ENCODE data around the gene OXSR1.
"Not testable (repeated sequence)": the region's sequence is repeated elsewhere in the genome, so short reads cannot be mapped to it uniquely, and the experiment has no call there.

Gene OXSR1

DNA sequence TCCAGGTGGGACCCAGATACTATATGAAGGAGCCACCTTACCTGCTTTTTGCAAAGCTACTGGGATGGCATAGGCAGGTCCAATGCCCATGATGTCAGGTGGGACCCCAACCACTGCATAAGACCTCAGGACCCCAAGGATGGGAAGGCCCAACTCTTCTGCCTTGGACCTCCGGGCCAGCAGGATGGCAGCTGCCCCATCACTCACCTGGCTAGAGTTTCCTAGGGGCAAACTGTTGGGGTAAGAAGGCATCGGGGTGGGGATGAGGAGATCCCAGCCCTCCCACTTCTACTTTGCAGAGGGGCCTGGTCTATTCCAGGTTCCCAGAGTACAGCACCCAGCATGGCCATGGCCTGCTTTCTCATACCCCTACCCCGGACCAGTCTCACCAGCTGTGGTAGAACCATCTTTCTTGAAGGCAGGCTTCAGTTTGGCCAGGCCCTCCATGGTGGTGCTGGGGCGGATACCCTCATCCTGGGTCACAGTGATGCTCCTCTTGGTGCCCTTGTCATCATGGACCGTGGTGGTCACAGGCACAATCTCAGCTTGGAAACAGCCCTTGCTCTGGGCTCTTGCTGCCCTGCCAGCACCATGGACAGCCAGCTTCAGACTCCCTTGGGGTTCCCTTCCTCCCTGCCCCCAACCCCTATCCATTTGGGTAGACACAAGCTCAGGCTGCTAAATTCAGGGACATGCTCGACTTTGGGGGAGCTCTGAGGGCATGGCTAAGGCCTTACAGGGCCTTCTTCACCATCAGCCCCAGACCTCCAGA is 39.0 kb upstream of the OXSR1 start:
- TF ChIP-seq POLR2A (IDR thresholded peaks at IDR 0.05; ENCODE audit: low read depth, low read length) = no peak
- no peak for TF ChIP-seq POLR2AphosphoS5 (IDR thresholded peaks at IDR 0.05; ENCODE audit: low read depth, low read length)
- no peak for TF ChIP-seq POU2F2 (IDR thresholded peaks at IDR 0.05; ENCODE audit: low read depth, low read length)
- TF ChIP-seq PAX5 (IDR thresholded peaks at IDR 0.05; ENCODE audit: insufficient read depth, low read length, severe bottlenecking) = no peak
- TF ChIP-seq SPI1 (IDR thresholded peaks at IDR 0.05; ENCODE audit: low read depth, low read length) = no peak
- no peak for TF ChIP-seq TAF1 (IDR thresholded peaks at IDR 0.05; ENCODE audit: low read depth, low read length)
- DNase-seq (ENCODE audit: insufficient read length, low spot score) = no peak
- FAIRE-seq = no peak

DNA sequence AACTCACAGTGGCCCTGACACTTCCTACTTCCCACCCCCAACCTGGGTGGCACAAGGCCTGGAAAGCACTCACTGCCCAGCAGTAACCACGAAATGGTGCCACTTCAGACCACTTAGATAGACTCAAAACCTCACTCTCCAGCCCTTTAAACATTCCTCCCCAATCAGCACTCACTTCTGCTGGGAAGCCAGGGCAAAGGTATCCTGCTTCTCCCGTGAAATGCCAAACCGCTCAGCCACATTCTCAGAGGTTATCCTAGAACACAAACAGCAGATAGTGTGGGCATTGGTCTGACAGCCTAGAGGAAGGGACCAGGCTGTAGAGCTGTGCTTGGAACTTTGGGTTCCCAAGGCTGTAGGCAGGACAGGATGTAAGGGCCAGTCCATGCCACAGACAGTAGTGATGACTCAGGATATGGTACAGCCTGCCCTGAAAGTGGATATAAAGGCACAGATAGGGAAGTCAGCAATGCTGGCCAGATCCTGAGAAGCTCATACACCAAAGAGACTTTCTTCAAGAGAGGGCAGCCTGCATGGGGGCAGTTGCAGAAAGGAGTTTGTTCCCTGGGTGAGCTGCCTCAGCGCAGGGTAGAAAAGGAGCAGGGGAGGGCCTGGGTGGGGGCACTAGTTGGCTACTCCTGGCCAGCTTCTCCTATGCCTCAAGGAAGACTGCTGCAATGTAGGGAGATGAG is 37.6 kb upstream of the OXSR1 start:
- FAIRE-seq = no peak
- DNase-seq (ENCODE audit: insufficient read length, low spot score) = no peak
- TF ChIP-seq POLR2A (IDR thresholded peaks at IDR 0.05; ENCODE audit: low read depth, low read length) (no peak), POLR2AphosphoS5 (IDR thresholded peaks at IDR 0.05; ENCODE audit: low read depth, low read length) (no peak), TAF1 (IDR thresholded peaks at IDR 0.05; ENCODE audit: low read depth, low read length) (no peak)

DNA sequence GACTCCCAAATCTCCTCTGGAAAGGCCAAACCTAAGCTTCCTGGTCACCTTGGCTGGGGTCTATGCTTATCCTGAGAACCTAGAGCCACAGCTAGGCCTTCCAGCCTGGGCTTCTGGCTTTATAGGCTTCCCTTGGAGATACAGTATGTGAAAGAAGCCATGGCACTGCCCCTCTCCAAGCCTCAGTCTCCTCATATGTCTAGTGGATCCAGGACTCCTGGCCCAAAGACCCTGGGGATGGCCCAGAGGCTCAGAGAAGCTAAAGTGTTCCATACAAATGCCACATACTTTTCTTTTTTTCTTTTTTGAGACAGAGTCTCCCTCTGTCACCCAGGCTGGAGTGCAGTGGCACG is 37.1 kb upstream of the OXSR1 start:
- FAIRE-seq (no peak), DNase-seq (ENCODE audit: insufficient read length, low spot score) (no peak)
- TF ChIP-seq POU2F2 (IDR thresholded peaks at IDR 0.05; ENCODE audit: low read depth, low read length) = no peak
- no peak for TF ChIP-seq TAF1 (IDR thresholded peaks at IDR 0.05; ENCODE audit: low read depth, low read length)
- no peak for TF ChIP-seq PAX5 (IDR thresholded peaks at IDR 0.05; ENCODE audit: insufficient read depth, low read length, severe bottlenecking)
- no peak for TF ChIP-seq SPI1 (IDR thresholded peaks at IDR 0.05; ENCODE audit: low read depth, low read length)
- no peak for TF ChIP-seq POLR2AphosphoS5 (IDR thresholded peaks at IDR 0.05; ENCODE audit: low read depth, low read length)
- TF ChIP-seq POLR2A (IDR thresholded peaks at IDR 0.05; ENCODE audit: low read depth, low read length) = no peak

DNA sequence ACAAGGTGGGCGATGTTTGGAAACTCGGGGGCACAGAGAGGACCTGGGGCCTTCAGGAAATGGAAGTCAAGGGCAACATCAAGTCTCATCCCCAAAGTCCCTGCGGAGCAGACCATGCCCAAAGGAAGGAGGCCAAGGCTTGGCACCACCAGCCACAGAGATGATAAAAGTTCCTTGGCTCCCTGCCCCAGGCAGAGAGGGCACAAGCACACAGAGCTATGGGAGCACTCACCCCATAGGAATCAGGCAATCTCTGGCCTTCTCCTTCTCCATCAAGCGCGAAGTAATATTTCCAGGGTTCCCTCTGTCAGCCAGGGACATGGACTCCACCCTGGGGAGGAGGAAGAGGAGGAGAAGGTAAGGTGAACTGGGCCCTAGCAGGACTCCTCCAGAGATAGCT is 36.3 kb upstream of the OXSR1 start:
- no peak for FAIRE-seq
- DNase-seq (ENCODE audit: insufficient read length, low spot score) = no peak
- TF ChIP-seq SPI1 (IDR thresholded peaks at IDR 0.05; ENCODE audit: low read depth, low read length) (no peak), POLR2AphosphoS5 (IDR thresholded peaks at IDR 0.05; ENCODE audit: low read depth, low read length) (no peak), TAF1 (IDR thresholded peaks at IDR 0.05; ENCODE audit: low read depth, low read length) (no peak), POLR2A (IDR thresholded peaks at IDR 0.05; ENCODE audit: low read depth, low read length) (no peak), POU2F2 (IDR thresholded peaks at IDR 0.05; ENCODE audit: low read depth, low read length) (no peak), PAX5 (IDR thresholded peaks at IDR 0.05; ENCODE audit: insufficient read depth, low read length, severe bottlenecking) (no peak)

DNA sequence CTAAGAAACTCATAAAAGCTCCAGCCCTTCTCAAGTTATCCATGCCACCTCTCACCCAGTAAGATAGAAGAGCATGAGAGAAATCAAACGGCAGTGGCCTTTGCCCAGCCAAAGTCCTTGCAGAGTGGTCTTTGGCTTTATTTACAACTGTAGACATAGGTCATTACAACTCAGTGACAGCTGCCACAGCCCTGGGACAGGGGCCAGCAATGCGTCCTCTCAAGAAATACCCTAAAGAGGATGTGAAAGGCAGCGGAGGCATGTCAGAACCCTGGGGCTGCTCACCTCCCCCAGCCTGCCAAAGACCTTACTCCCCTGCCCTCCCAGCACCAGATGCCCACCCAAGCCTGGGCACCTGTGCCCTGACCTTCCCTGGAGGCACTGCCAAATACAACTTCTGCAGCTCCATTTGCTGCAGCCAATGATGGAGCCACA is 34.7 kb upstream of the OXSR1 start:
- DNase-seq (ENCODE audit: insufficient read length, low spot score) (no peak), FAIRE-seq (no peak)
- TF ChIP-seq POLR2AphosphoS5 (IDR thresholded peaks at IDR 0.05; ENCODE audit: low read depth, low read length) (no peak), TAF1 (IDR thresholded peaks at IDR 0.05; ENCODE audit: low read depth, low read length) (no peak), PAX5 (IDR thresholded peaks at IDR 0.05; ENCODE audit: insufficient read depth, low read length, severe bottlenecking) (no peak), SPI1 (IDR thresholded peaks at IDR 0.05; ENCODE audit: low read depth, low read length) (peak; percentile 28; the same call in 1 of the 2 replicates), POU2F2 (IDR thresholded peaks at IDR 0.05; ENCODE audit: low read depth, low read length) (no peak), POLR2A (IDR thresholded peaks at IDR 0.05; ENCODE audit: low read depth, low read length) (no peak)

DNA sequence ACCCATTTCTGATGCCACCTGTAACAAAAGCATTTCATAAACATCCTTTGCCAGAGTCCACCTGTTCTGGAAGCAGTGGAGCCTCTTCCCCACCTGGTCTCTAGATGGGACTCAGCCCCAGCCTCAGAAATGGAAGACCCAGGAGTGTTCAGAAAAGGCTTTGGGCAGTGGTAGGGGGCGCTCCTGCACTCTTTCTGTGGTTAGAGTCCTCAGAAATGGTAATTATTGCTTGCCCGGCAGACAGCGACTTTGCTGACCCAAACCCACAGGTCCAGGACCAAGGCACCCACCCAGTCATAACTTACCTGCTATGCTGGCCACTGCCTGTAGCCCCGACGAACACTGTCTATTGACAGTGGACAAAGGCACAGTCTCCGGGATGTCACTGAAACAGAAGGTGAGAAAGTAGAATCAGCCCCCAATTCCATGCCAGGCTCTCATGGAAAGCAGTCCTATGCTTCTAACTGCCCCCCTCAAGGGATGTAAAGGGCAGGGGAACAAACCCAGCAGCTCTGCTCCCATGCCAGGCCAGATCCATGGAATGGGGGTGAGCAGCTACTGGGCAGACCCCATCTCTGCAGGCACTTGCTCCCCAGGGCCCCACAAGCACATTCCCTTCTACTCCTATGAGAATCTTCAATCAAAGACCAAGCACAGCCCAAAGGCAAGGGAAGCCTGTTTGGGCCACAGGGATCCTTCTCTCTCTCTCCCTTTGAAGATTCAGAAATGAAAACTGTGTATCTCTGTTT is 33.5 kb upstream of the OXSR1 start:
- FAIRE-seq (no peak), DNase-seq (ENCODE audit: insufficient read length, low spot score) (no peak)
- no peak for TF ChIP-seq POLR2AphosphoS5 (IDR thresholded peaks at IDR 0.05; ENCODE audit: low read depth, low read length)
- TF ChIP-seq SPI1 (IDR thresholded peaks at IDR 0.05; ENCODE audit: low read depth, low read length) = no peak
- TF ChIP-seq POLR2A (IDR thresholded peaks at IDR 0.05; ENCODE audit: low read depth, low read length) = no peak
- no peak for TF ChIP-seq TAF1 (IDR thresholded peaks at IDR 0.05; ENCODE audit: low read depth, low read length)
- TF ChIP-seq PAX5 (IDR thresholded peaks at IDR 0.05; ENCODE audit: insufficient read depth, low read length, severe bottlenecking) = no peak
- TF ChIP-seq POU2F2 (IDR thresholded peaks at IDR 0.05; ENCODE audit: low read depth, low read length) = no peak

DNA sequence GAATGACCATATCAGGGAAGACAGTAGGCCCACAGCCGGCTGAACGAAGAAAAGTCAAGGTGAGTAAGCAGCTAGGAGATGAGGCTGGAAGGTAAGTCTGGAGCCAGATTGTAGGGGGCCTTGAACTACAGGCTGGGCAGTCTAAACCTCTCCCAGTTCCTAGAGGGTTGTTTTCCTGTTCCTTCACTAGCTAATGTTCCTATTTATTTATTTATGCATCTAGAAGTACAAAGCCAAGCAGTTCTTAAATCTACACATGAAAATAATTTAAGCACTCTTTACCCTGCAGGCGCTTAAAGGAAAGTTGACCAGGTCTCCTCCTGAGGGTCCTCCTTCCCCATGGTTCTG is 32.2 kb upstream of the OXSR1 start:
- no peak for TF ChIP-seq PAX5 (IDR thresholded peaks at IDR 0.05; ENCODE audit: insufficient read depth, low read length, severe bottlenecking)
- TF ChIP-seq POLR2AphosphoS5 (IDR thresholded peaks at IDR 0.05; ENCODE audit: low read depth, low read length) = no peak
- FAIRE-seq (no peak), DNase-seq (ENCODE audit: insufficient read length, low spot score) (no peak)

DNA sequence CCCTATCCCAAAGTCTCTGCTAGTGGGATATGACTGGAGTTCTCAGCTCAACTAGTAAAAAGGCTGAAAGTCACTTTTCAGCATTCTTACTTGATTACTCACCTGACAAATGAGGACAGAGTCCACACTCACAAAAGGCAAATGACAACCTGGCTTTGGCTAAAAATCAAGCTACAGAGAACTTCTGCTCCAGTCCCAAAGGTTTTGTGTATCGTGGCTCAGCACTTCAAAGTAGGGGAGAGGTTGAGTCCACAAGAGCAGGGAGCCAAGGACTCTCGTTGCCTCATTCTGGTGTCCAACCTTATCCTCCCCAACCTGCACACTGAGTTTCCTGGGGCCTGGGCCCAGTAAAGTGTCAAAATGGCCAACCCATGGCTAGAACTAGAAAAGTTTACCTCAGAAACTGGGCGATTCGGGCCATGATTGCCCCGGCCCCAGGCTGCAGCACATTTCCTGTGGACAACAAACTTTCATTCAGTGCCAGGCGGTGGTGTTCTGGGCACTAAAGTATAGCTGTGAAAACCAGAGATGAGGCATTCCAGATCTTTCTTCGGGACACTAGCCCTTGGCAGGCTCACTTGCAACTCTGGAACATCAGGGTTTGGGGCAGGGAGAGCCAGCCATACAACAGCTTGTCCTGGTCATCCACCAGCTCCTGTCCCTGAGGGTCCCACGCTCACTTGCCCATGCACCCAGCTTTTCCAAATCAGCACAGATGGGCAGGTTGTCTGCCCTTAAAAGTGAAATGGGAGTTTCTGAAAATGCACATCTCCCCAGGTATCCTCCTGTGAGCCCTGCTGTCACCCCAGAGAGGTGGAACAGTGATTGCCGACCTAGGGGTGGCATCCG is 31.6 kb upstream of the OXSR1 start:
- FAIRE-seq (no peak), DNase-seq (ENCODE audit: insufficient read length, low spot score) (no peak)
- TF ChIP-seq POLR2A (IDR thresholded peaks at IDR 0.05; ENCODE audit: low read depth, low read length) = no peak

DNA sequence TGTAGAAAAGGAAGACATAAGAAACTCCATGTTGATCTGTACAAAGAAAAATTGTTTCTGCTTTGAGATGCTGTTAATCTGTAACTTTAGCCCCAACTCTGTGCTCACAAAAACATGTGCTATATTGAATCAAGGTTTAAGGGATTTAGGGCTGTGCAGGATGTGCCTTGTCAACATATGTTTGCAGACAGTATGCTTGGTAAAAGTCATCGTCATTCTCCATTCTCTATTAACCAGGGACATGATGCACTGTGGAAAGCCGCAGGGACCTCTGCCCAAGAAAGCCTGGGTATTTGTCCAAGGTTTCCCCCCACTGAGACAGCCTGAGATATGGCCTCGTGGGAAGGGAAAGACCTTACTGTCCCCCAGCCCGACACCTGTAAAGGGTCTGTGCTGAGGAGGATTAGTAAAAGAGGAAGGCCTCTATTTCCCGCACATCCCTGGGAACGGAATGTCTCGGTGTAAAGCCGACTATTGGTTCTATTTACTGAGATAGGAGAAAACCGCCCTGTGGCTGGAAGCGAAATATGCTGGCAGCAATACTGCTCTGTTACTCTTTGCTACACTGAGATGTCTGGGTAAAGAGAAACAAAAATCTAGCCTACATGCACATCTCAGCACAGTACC is 30.7 kb upstream of the OXSR1 start:
- not testable (repeated sequence) for DNase-seq (ENCODE audit: insufficient read length, low spot score)

More for the DNA sequence above, 30.7 kb upstream of the OXSR1 start:
- FAIRE-seq = not testable (repeated sequence)

All from GM12891 (cell line).